Endometrium (tissue), 2 donors: ENCODE measurements around the gene ZNF628.

Experiments used
- FAIRE-seq: peaks from 2 replicates; lab custom pipeline; 2012; peaks lifted over from hg19 to GRCh38; lab: Jason Lieb, UNC
- donor health status: control.
- donor health status: control.

Gene ZNF628

DNA sequence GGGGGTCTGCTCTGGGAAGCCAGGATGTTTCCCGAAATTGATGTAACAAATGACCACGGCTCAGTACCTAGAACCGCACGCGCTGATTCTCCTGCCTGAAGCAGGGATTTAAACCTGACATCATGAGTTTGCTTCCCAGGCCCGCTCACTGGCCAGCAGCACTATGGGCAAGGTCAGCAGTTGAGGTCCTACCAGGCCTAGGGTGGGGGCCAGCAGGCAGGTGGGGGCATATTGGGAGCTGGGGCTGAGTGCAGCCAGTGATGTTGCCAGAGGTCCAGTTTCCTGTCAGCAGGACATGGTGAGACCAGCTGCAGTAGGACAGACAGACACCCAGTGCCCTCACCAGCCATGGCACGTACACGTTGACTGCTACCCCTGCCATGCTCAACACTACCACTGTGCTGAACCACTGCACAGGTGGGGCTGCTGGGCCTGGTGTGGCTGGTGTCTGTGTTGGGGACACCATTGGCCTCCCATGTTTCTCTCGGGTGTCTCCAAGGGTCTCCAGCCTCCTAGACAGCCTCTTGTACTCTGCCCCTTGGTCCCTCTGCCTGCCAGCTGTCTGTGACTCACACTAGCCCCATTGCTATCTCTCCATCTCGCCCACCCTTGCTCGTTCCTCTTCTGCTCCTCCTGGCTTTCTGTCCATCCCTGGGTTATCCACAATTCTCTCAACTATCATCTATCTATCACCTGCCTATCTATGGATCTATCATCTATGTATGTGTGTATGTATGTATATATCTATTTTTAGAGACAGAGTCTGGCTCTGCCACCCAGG, 10.8 kb upstream of the ZNF628 start:
- FAIRE-seq, result no peak

DNA sequence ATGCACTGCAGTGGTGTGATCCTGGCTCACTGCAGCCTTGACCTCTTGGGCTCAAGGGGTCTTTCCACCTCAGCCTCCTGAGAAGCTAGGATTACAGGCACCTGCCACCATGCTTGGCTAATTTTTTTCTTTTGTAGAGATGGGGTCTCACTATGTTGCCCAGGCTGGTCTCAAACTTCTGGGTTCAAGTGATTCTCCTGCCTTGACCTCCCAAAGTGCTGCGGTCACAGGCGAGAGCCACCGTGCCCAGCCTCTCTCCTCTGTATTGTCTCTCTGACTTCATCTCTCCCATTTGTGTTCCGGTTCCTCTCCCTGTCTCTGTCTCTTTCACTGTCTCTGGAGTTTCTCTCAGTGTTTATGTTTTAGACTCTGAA, 10.2 kb upstream of the ZNF628 start:
- no peak for FAIRE-seq

DNA sequence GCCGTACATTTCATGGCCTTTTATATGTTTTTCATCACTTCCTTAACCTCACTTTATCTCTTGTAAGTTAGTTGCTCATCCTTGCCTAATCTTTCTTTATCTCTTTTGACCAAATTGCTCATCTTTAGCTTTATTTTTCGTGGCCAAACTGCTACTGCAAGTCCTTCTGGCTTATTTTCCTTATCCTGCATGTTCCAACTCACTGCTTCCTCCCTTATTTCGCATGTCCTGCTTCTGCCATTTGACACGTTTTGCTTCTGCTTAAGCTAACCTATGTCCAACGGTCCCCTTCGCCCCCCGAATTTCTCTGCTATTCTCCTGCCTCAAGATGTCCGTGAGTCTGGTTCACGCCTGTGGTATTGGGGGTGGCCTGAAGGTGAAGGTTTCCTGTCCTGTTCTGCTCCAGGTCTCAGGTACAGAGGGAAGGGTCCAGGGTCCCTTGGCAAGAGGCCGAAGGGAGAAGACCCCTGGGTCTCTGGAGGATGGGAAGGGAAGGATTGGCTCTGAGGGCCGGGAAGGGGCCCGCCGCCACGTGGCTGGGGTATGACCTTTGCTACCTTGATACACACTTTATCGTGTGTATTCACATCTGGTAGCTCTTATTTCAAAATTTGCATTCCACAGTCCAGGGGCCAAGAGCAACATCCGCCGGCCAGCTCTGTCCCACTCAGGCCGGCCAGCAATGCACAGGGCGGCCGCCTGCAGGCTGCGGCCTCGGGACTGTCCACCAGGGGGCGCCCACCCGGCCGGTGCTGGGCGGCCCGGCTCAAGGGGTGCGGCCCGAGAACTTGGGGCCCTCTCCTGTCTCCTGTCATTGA, 9.0 kb upstream of the ZNF628 start:
- no peak for FAIRE-seq

DNA sequence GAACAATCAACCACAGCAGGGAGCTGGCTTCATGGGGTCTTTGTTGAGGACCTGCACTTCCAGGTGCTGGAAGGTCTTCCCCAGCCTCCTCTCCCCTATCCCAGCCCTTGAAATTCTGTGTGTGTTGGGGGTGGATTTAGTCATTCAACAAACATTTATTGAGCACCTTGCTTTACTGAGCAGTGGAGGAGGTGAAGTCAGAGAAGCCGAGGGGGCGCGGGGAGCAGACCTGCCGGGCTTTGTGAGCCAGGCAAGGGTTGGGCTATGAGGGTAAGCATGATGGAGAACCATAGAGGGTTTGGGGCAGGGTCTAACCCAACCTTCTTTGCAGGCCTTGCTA, 8.4 kb upstream of the ZNF628 start:
- no peak for FAIRE-seq

DNA sequence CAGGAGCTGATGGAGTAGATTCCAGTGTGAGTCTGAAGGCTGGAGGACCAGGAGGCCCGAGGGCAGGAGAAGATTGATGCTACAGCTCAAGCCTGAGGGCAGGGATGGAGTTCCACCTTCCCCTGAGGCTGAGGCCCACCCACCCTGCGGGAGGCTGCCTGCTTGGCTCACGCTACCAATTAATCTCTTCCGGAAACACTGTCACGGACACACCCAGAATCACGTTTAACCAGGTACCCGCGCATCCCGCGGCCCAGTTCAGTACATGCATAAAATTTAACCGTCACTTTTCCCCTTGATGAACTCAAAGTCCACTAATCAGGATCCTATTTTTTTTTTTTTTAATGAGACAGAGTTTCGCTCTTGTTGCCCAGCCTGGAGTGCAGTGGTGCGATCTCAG, 5.2 kb upstream of the ZNF628 start:
- no peak for FAIRE-seq

DNA sequence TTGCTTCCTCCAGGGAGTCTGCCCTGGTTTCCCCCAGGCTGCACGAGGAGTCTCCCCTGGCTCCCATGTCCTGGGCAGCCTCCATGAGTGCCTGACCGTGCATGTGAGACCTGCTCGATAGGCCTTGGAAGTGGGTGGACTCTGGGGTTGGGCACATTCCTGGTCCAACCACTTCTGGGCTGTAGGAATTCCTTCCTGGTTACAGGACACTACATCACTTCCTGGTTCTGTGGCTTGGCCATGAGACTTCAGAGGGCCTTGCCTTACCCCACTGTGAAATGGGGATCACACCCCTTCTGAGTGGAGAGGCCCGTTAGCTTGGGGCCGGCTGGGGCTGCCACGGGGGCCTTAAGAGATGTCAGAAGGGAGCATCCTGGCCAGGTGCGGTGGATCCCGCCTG, 4.0 kb upstream of the ZNF628 start:
- FAIRE-seq, result no peak

DNA sequence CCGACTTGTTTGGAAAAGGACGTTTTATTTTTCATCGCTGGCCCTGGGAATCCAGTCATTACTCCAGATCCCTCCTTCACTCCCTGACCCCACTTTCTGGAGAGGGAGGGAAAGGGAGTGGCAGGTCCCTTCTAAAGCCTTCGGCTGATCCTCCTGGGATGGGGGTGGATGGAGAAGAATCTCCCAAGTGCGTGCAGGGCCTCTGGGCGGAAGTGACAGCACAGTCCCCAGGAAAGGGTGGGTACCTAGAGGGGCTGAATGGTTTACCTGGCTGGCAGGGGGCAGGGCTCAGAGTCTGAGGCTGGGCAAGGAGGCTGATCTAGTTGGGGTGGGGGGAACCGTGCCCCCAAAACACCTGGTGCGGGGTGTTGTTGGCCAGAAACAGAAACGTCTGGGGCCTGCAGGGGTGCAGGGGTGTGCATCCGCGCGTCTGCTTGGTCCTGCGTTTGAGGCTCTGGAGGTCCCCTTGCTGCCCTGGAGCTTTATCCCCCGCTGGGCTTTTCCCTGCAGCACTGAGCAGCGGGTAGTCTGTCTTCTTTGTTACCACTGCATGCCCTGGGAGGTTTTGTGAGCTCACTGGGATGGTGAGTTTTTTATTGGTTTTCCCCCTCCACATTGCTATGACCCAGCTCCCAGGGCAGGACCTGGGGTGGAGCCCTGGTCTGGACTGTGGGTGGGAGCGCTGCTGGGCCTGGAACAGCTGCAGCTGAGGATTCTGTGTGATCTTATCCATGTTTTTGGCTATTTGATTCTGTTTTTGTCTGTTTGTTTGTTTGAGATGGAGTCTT, 3.0 kb upstream of the ZNF628 start:
- no peak for FAIRE-seq

DNA sequence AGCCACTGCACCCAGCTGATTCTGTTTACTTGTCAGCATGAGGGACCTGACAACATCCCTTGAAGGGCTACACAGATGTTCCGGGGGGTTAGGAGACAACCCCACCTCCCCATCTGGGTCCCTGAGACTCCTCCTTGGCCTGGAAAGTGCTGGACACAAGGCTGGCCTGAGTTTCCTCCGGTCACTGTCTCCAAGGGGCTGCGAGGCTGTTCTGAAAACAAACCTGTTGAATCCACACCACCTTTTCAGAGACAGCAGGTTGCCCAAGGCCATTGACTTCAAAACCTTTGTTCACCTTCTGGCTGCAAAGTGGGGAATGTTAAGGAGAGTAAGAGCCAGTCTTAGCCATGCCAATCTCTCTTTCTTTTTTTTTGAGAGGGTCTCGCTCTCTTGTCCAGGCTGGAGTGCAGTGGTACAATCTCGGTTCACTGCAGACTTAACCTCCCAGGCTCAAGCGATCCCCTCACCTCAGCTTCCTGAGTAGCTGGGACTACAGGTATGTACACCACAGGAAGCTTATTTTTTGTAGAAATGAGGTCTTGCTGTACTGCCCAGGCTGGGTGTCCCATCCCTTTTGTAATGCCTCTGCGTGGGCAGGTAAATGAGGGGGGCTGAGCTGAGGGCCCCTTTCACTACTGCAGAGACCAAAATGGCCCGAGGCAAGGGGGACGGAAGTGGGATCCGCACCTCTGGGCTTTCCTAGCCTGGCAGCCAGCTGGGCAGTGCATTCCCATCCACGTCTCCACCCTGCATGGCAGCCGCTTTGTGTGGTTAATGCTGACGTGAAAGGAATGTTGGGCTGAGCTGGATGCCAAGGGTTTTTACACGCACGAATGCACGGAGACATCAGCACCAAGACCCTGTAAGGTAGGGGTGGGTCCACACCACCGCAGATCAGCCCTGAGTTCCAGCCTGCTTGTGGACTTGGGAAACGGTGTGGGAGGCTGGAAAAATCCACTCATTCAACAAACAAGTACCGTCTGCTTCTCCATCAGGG, 1.9 kb upstream of the ZNF628 start:
- FAIRE-seq, result no peak

DNA sequence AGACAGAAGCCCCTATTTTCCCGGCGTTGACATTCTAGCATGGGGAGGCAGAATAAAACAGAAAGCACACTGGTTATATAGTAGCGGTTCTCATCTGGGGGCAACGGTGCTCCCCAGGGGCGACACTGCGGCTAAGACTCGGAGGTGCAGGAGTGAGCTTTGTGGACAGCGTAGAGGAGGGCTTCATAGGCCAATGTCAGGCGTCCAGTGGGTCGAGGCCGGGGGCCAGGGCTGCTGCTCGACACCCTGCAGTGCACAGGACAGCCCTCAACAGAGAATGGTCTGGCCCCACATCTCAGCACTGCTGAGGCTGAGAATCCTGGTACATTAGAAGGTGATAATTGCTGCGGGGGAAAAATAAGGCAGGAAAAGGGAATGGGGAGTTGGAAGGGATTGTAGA, 1.5 kb downstream of the ZNF628 start:
- no peak for FAIRE-seq

DNA sequence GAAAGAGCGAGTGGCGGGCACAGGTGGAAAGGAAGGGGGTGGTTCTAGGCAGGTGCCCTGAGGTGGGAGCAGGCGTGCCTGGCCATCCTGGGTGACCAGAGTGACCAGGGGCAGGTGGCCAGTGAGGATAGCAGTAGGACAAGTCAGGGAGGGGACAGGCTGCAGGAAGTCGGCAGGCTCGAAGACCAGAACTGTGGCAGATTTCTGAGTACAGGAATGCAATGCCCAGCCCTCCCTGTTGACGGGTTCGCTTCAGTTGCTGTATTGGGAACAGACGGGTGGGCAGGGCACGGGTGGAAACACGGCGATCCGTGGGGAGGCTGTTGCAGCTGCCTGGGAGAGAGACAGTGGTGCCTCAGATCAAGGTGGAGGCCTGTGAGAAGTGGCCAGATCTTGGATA, 1.9 kb downstream of the ZNF628 start:
- FAIRE-seq, result no peak

DNA sequence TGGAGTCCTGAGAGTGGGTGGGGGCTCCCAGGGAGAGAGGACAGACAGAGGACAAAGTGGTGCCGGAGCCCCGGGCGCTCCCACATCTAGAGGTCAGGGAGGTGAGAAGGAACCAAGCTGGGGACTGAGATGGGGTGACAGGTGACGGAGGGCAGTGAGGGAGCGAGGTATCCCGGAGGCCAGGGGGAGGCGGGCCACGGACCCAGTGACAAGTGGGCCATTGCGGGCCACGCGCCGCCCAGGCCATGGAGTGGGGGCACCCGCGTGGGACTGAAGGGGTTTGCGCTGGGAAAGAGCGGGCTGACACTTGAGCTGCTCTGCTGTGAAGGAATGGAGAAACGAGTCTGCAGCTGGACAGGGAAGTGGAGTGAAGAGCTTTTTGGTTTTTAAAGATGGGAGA, 2.6 kb downstream of the ZNF628 start:
- no peak for FAIRE-seq

DNA sequence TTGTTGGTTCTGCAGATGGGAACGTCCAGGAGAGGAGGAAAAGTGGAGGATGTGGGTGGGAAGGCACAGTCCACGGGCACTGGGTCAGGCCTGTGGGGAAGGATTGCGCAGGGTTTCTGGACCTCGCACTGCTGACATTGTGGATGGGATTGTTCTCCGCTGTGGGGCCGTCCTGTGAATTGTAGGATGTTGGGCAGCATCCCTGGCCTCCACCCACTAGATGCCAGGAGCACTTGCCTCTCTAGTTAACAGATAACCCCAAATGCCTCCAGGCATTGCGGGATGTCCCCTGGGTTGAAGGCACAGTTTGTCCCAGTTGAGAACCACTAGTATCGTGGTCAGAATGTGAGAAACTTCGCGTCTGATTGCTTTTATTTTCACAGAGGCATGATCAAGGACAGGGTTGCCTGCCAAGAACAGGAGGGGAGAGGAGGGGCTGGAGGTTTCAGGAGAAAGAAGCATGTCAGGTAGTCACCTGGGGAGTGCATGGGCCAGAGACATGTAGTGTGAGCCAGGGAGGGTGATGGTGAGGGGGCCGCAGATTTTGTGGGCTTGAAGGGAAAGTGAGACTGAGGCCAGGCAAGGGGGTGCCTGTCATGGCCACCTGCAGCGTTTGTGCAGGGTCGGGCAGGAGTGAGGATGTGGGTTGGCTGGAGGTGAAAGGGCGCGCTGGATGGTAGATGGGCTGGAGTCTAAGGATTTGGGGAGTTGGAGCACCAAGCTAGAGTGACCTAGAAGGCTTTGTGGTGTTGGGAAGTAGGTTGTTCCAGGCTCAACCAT, 3.2 kb downstream of the ZNF628 start:
- FAIRE-seq, result no peak

DNA sequence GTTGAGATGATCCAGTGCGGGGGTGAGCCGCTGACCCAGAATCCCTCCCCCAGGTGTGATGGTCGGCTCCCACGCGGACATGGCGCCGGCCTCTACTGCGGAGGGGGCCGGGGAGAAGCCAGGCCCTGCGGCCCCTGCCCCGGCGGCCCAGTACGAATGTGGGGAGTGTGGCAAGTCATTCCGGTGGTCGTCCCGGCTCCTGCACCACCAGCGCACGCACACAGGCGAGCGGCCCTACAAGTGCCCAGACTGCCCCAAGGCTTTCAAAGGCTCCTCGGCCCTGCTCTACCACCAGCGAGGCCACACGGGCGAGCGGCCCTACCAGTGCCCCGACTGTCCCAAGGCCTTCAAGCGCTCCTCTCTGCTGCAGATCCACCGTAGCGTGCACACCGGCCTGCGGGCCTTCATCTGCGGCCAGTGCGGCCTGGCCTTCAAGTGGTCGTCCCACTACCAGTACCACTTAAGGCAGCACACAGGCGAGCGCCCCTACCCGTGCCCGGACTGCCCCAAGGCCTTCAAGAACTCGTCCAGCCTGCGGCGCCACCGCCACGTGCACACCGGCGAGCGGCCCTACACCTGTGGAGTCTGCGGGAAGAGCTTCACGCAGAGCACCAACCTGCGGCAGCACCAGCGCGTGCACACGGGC, 4.9 kb downstream of the ZNF628 start:
- FAIRE-seq, result no peak

DNA sequence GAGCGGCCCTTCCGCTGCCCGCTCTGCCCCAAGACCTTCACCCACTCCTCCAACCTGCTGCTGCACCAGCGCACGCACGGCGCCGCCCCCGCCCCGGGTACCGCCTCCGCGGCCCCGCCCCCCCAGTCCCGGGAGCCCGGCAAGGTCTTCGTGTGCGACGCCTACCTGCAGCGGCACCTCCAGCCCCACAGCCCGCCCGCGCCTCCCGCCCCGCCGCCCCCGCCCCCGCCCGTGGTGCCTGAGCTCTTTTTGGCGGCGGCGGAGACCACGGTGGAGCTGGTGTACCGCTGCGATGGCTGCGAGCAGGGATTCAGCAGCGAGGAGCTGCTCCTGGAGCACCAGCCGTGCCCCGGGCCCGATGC, 5.4 kb downstream of the ZNF628 start:
- FAIRE-seq, result no peak

DNA sequence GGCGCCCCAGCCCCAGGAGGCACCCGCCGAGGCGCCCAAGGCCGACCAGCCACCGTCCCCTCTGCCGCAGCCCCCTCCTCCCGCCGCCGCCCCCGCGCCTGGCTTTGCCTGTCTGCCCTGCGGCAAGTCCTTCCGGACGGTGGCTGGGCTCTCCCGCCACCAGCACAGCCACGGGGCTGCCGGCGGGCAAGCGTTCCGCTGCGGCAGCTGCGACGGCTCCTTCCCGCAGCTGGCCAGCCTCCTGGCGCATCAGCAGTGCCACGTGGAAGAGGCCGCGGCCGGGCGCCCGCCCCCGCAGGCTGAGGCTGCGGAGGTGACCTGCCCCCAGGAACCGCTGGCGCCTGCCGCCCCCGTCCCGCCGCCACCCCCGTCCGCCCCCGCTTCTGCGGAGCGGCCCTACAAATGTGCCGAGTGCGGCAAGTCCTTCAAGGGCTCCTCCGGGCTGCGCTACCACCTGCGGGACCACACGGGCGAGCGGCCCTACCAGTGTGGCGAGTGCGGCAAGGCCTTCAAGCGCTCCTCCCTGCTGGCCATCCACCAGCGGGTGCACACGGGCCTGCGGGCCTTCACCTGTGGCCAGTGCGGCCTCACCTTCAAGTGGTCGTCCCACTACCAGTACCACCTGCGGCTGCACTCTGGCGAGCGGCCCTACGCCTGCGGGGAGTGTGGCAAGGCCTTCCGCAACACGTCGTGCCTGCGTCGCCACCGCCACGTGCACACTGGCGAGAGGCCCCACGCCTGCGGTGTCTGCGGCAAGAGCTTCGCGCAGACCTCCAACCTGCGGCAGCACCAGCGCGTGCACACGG, 5.9 kb downstream of the ZNF628 start:
- no peak for FAIRE-seq

DNA sequence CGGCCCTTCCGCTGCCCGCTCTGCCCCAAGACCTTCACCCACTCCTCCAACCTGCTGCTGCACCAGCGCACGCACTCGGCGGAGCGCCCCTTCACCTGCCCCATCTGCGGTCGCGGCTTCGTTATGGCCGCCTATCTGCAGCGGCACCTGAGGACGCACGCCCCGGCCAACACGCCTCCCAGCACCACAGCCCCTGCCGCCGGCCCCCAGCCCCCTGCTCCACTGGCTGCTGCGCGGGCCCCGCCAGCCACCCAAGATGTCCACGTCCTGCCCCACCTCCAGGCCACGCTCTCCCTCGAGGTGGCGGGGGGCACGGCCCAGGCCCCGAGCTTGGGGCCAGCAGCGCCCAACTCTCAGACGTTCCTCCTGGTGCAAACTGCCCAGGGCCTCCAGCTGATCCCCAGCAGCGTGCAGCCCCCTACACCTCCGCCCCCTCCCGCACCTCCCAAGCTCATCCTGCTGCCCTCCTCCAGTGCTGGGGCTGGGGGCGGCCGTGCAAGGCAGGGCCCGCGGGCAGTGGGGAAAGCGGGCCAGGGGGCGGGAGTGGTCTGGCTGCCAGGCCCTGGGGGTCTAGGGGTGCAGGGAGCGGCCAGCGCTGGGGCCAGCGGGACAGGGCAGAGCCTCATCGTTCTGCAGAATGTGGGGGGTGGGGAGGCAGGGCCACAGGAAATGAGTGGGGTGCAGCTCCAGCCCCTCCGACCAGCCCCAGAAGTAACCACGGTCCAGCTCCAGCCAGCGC, 6.7 kb downstream of the ZNF628 start:
- FAIRE-seq, result no peak

DNA sequence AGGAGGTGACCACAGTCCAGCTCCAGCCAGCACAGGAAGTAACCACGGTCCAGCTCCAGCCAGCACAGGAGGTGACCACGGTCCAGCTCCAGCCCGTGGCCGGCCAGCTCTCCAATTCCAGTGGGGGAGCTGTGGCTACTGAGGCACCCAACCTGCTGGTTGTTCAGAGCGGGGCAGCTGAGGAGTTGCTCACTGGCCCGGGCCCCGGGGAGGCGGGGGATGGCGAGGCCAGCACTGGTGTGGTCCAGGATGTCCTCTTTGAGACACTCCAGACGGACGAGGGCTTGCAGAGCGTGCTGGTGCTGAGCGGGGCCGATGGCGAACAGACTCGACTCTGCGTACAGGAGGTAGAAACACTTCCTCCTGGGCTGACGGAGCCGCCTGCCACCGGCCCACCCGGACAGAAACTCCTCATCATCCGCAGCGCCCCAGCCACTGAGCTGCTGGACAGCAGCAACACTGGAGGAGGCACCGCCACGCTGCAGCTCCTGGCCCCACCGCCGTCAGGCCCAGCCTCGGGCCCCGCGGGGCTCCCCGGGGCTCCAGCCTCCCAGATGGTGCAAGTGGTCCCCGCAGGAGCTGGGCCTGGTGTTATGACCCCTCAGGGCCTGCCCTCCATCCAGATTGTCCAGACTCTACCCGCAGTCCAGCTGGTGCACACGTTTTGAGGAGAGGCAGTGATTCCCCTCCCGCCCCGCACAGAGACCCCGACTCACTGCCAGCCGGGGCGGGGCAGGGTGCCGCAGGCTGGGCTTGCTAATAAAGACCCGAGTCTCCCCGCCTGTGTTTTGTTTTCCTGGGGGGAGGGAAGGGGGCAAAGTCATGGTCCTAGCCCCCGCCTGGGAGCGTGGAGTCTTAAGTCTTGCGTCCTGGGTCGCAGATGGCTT, 7.5 kb downstream of the ZNF628 start:
- FAIRE-seq, result no peak
